Adrenal gland (tissue), 12 donors: ENCODE data around the gene DDX5. TPM values are rescaled to one million over a fixed set of nuclear protein-coding genes. Genes with fewer than 3 reads are reported as not detected.

Experiments used
- DNase-seq, 7 donors: peaks; one replicate each; pipeline ENCODE4 v3.0.0-alpha.2; 2019 to 2020
- H3K27ac ChIP-seq, 5 donors: fragments of 200-600 bp; sonication (generic) in 4 of 5; 1 replicate in 3 of 5; 2 replicates in 2 of 5; pipeline versions ENCODE4 v1.5.1 to v1.8.0; 2016 to 2020; ENCODE audit warnings: mild to moderate bottlenecking in 1 of 5
- H3K27me3 ChIP-seq: fragments of 200-600 bp; 2 replicates; pipeline ENCODE4 v1.8.0; 2021
- H3K36me3 ChIP-seq, 2 donors: fragments of 200-600 bp; replicated peaks in 1 of 2; 1 replicate in 1 of 2; 2 replicates in 1 of 2; pipeline versions ENCODE4 v1.5.1 to v1.8.0; 2018 to 2022
- H3K4me1 ChIP-seq, 2 donors: fragments of 200-600 bp; replicated peaks in 1 of 2; 1 replicate in 1 of 2; 2 replicates in 1 of 2; pipeline versions ENCODE4 v1.5.1 to v1.8.0; 2018 to 2021
- H3K4me3 ChIP-seq, 4 donors: fragments of 200-600 bp; sonication (generic) in 3 of 4; one replicate each; pipeline ENCODE4 v1.5.1; 2016 to 2018
- H3K9me3 ChIP-seq, 3 donors: fragments of 200-600 bp; sonication (generic) in 1 of 3; replicated peaks in 1 of 3; 1 replicate in 2 of 3; 2 replicates in 1 of 3; pipeline versions ENCODE4 v1.5.1 to v1.8.0; 2016 to 2021
- CTCF ChIP-seq, 6 experiments: fragments of 450-650 bp in 4 of 6; fragments of 200-600 bp in 2 of 6; sonication (generic) in 1 of 6; IDR thresholded peaks; 1 replicate in 5 of 6; 2 replicates in 1 of 6; pipeline versions ENCODE4 v1.5.1 to v1.8.0; 2016 to 2021; ENCODE audit warnings: antibody characterized with exemption in 6 of 6, mild to moderate bottlenecking in 2 of 6, moderate library complexity in 1 of 6
- POLR2A ChIP-seq, 2 donors: fragments of 450-650 bp; IDR thresholded peaks; one replicate each; pipeline ENCODE4 v1.6.1; 2017; ENCODE audit warnings: antibody characterized with exemption in 2 of 2, mild to moderate bottlenecking in 2 of 2, moderate library complexity in 1 of 2
- WGBS, 4 donors: extraction: QIAGEN DNeasy Blood & Tissue Kit in 2 of 4; methylation state at CpG; one replicate each; pipeline versions ENCODE4 v1.1.5 to v1.1.7; 2013 to 2017; 5-methylcytosine and 5-hydroxymethylcytosine counted together
- intact Hi-C, 2 donors: fragments of 100-400 bp; cut with DNase I; formaldehyde crosslinking; loops; one replicate each; pipeline versions ENCODE4 v1.14.1 to v1.15.0; 2022 to 2023
- polyA plus RNA-seq, 3 donors: library from polyadenylated mRNA; stranded (reverse); fragments of 200-250 nt in 2 of 3; fragments of 350-450 nt in 1 of 3; fragmentation: Illumina TruSeq in 1 of 3; extraction: RNeasy Lipid Tissue Mini Kit (QIAGEN cat#74804) in 1 of 3; gene quantifications; one replicate each; pipeline ENCODE4 v1.2.3, GENCODE V29; 2013 to 2014
- total RNA-seq, 9 donors: library from RNA; depleted of rRNA in 4 of 9; stranded (reverse); fragments of >200 nt in 4 of 9; fragments of 120-200 nt in 1 of 9; fragmentation: NEBNext Ultra II Directional in 1 of 9; extraction: Animal tissue kit (Norgen Biotek cat#: 25700) in 1 of 9; gene quantifications; one replicate each; pipeline versions ENCODE4 v1.1.0 to v1.2.4, GENCODE V29; 2013 to 2023
- donor health status: healthy with polysubstance abuse.
- donor health status: Bipolar disorder and iron deficiency.
- donor health status: DM: yes; HTN: yes; CAD: no.
- donor health status: DM: no; HTN: no; CAD: no.
- donor health status: DM: no; HTN: no; CAD: no.
- donor health status: DM: yes; HTN: yes; CAD: no.

DDX5 gene
- total and polyA plus RNA-seq, 12 donors: 315 to 1,846 (median 953) TPM

GRCh38 chr17:64502021-64502420, 4.1 kb downstream of the DDX5 start:
- H3K9me3 ChIP-seq: no peaks in the 10 kb centered on the region
- peaks cover 0 to 72% of the 10 kb centered on the region in 2 donors for H3K36me3 ChIP-seq
- H3K4me1 ChIP-seq: peaks cover 43 to 76% of the 10 kb centered on the region in 2 donors
- H3K27ac ChIP-seq: peak overlapping the region in 2 of 5 donors; percentile 54 to 100
- H3K27me3 ChIP-seq: no peaks in the 10 kb centered on the region
- intact Hi-C loops: no loop called here
- no peak overlapping the region for H3K4me3 ChIP-seq
- TF ChIP-seq CTCF (IDR thresholded peaks at IDR 0.05) (no peak), POLR2A (IDR thresholded peaks at IDR 0.05) (no peak)
- DNase-seq: no peak
- 48 to 58% (median 51%) methylated on average over 3 of the region's 3 CpGs for WGBS, 4 donors

- Histone ChIP-seq H3K36me3 (peaks cover 0 to 72% of the 10 kb centered on the region in 2 donors), H3K27me3 (no peaks in the 10 kb centered on the region), H3K9me3 (no peaks in the 10 kb centered on the region), H3K4me1 (peaks cover 43 to 76% of the 10 kb centered on the region in 2 donors), H3K27ac (peak overlapping the region in 2 of 5 donors; percentile 54 to 100), H3K4me3 (no peak overlapping the region)
- no peak for TF ChIP-seq CTCF (IDR thresholded peaks at IDR 0.05)
- TF ChIP-seq POLR2A (IDR thresholded peaks at IDR 0.05): no peak
- DNase-seq: peak in 1 of 7 donors; percentile 21
- intact Hi-C loops: no loop called here
- 53 to 67% (median 57%) methylated on average over 11 of the region's 11 CpGs for WGBS, 4 donors
These were observed 5.0 kb downstream of the DDX5 start for GRCh38 chr17:64500862-64501765.

- 75 to 79% (median 77%) methylated on average over 8 of the region's 8 CpGs for WGBS, 4 donors
- Histone ChIP-seq H3K9me3 (no peaks in the 10 kb centered on the region), H3K27ac (peak overlapping the region in 1 of 5 donors; percentile 9), H3K4me3 (no peak overlapping the region), H3K27me3 (no peaks in the 10 kb centered on the region), H3K36me3 (peaks cover 0 to 72% of the 10 kb centered on the region in 2 donors), H3K4me1 (peaks cover 45 to 83% of the 10 kb centered on the region in 2 donors)
- DNase-seq: no peak
- intact Hi-C loops: no loop called here
- TF ChIP-seq POLR2A (IDR thresholded peaks at IDR 0.05) (no peak), CTCF (IDR thresholded peaks at IDR 0.05) (no peak)
These were observed 5.6 kb downstream of the DDX5 start for GRCh38 chr17:64500487-64500859.

- TF ChIP-seq POLR2A (IDR thresholded peaks at IDR 0.05) (peak in 1 of 2 donors; percentile 24), CTCF (IDR thresholded peaks at IDR 0.05) (no peak)
These were observed 6.1 kb downstream of the DDX5 start for GRCh38 chr17:64499805-64500486.

More at GRCh38 chr17:64499805-64500486, 6.1 kb downstream of the DDX5 start:
- peaks cover 0 to 72% of the 10 kb centered on the region in 2 donors for H3K36me3 ChIP-seq
- DNase-seq: no peak
- H3K27me3 ChIP-seq: no peaks in the 10 kb centered on the region
- peak overlapping the region in 1 of 5 donors; percentile 9 for H3K27ac ChIP-seq
- peaks cover 50 to 88% of the 10 kb centered on the region in 2 donors for H3K4me1 ChIP-seq
- no peak overlapping the region for H3K4me3 ChIP-seq
- WGBS, 4 donors: 69 to 76% (median 73%) methylated on average over 6 of the region's 6 CpGs
- H3K9me3 ChIP-seq: no peaks in the 10 kb centered on the region
- intact Hi-C loops: no loop called here
